Adrenal gland (tissue), 5 donors: ENCODE data around the gene FCRL1.

ENCODE experiments used
- POLR2A ChIP-seq, 2 donors: fragments of 450-650 bp; IDR thresholded peaks; one replicate each; pipeline ENCODE4 v1.6.1; 2017; ENCODE audit warnings: antibody characterized with exemption in 2 of 2, mild to moderate bottlenecking in 2 of 2, moderate library complexity in 1 of 2
- TF ChIP-seq, protein P1 (sequence below), 6 experiments: fragments of 450-650 bp in 4 of 6; fragments of 200-600 bp in 2 of 6; sonication (generic) in 1 of 6; IDR thresholded peaks; 1 replicate in 5 of 6; 2 replicates in 1 of 6; pipeline versions ENCODE4 v1.5.1 to v1.8.0; 2016 to 2021; ENCODE audit warnings: antibody characterized with exemption in 6 of 6, mild to moderate bottlenecking in 2 of 6, moderate library complexity in 1 of 6
- donor health status: DM: no; HTN: no; CAD: no.

DNA sequence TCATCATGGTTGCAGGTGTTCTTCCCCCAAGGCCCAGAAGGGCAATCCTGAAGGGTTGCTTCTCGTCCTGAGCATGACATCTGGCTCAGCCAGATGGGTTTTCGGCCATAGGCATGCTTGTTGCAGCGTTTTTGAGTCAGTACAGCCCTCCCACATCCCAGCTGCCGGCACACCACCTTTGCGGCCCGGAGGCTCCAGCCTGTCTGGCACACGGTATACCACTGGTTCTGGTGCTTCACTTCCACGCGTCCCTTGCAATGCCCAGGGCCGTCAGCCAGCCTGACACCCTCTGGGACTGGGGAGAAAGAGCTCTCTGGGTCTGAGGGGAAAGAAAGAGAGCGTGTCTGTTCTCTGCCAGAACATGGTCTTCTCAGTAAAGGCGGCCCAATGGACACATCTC, 14.5 kb upstream of the FCRL1 start:
- TF ChIP-seq, protein P1, sequence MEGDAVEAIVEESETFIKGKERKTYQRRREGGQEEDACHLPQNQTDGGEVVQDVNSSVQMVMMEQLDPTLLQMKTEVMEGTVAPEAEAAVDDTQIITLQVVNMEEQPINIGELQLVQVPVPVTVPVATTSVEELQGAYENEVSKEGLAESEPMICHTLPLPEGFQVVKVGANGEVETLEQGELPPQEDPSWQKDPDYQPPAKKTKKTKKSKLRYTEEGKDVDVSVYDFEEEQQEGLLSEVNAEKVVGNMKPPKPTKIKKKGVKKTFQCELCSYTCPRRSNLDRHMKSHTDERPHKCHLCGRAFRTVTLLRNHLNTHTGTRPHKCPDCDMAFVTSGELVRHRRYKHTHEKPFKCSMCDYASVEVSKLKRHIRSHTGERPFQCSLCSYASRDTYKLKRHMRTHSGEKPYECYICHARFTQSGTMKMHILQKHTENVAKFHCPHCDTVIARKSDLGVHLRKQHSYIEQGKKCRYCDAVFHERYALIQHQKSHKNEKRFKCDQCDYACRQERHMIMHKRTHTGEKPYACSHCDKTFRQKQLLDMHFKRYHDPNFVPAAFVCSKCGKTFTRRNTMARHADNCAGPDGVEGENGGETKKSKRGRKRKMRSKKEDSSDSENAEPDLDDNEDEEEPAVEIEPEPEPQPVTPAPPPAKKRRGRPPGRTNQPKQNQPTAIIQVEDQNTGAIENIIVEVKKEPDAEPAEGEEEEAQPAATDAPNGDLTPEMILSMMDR (IDR thresholded peaks at IDR 0.05), result no peak
- no peak for TF ChIP-seq POLR2A (IDR thresholded peaks at IDR 0.05)
